HCT116 (cell line): Measurements from ENCODE around the gene DAAM1. TPM values are rescaled to one million over a fixed set of nuclear protein-coding genes. Genes with fewer than 3 reads are reported as not detected.

ENCODE experiments used
- ATAC-seq: fragments of 200-7000 bp; cut with Tn5 transposase; 2 replicates; pipeline ENCODE4 v1.9.1; 2020; ENCODE audit warnings: mild to moderate bottlenecking, moderate library complexity
- BruUV-seq: library from RNA; stranded (reverse); fragments of 400-500 nt; replicated peaks from 2 replicates; lab custom pipeline; 2021; lab: Mats Ljungman, UMichigan
- CTCF ChIA-PET: fragments of 300-600 bp; sonication (Branson Sonifier 250); formaldehyde crosslinking; loops from one replicate; lab custom pipeline; 2021; ENCODE audit warnings: antibody characterized with exemption; lab: Charles Lee
- POLR2A ChIA-PET: fragments of 300-600, 350-600 bp; sonication (Branson Sonifier 250); formaldehyde crosslinking; loops from one replicate; lab custom pipeline; 2021; ENCODE audit warnings: antibody characterized with exemption; lab: Charles Lee
- RAD21 ChIA-PET, 2 experiments: fragments of 300-600 bp; sonication (Branson Sonifier 250); formaldehyde crosslinking; loops; one replicate each; lab custom pipeline; 2023; ENCODE audit warnings: low total read pairs in 2 of 2; ENCODE audit not compliant: uncharacterized antibody in 2 of 2, unreplicated experiment in 2 of 2, low non-redundant PET in 1 of 2; lab: Charles Lee
- DNase-seq: peaks from one replicate; pipeline ENCODE4 v3.0.0-alpha.2; 2010; ENCODE audit warnings: low read depth, low spot score
- H2AFZ ChIP-seq: fragments of 200-600 bp; shearing (Covaris generic), sonication (generic); 2 replicates; pipeline ENCODE4 v1.6.1; 2017; ENCODE audit warnings: low read depth, mixed run types, mixed read lengths, antibody characterized with exemption, low read length; ENCODE audit not compliant: poor library complexity, severe bottlenecking
- H3K27ac ChIP-seq: 2 replicates; pipeline ENCODE4 v1.5.1; 2012; ENCODE audit warnings: low read depth, low read length
- H3K27me3 ChIP-seq: fragments of 200-600 bp; sonication (generic); 2 replicates; pipeline ENCODE4 v1.6.1; 2016; ENCODE audit warnings: mixed run types, low read length, mixed read lengths; ENCODE audit not compliant: insufficient read depth
- H3K36me3 ChIP-seq, 2 experiments: fragments of 200-500 bp in 1 of 2; fragments of 200-600 bp in 1 of 2; sonication (Bioruptor generic) in 1 of 2; sonication (generic) in 1 of 2; 2 replicates each; pipeline versions ENCODE4 v1.5.1 to v1.6.1; 2014 to 2016; ENCODE audit warnings: low read length in 2 of 2, inconsistent platforms in 1 of 2, mixed read lengths in 1 of 2, mixed run types in 1 of 2; ENCODE audit not compliant: insufficient read depth in 2 of 2, control insufficient read depth in 1 of 2
- H3K4me1 ChIP-seq, 2 experiments: fragments of 200-600 bp in 1 of 2; sonication (generic) in 1 of 2; 2 replicates each; pipeline versions ENCODE4 v1.5.1 to v1.6.1; 2012 to 2017; ENCODE audit warnings: low read length in 2 of 2, inconsistent platforms in 1 of 2, mild to moderate bottlenecking in 1 of 2, mixed read lengths in 1 of 2, mixed run types in 1 of 2, moderate library complexity in 1 of 2; ENCODE audit not compliant: insufficient read depth in 2 of 2, control insufficient read depth in 1 of 2
- H3K4me2 ChIP-seq: fragments of 200-600 bp; sonication (generic); 2 replicates; pipeline ENCODE4 v1.6.1; 2017; ENCODE audit warnings: mixed run types, low read length, mixed read lengths
- H3K4me3 ChIP-seq, 2 experiments: fragments of 200-600 bp in 1 of 2; sonication (generic) in 1 of 2; replicated peaks in 1 of 2; 2 replicates each; pipeline ENCODE4 v1.5.1; 2011 to 2016; ENCODE audit warnings: low read length in 2 of 2, control low read depth in 1 of 2, low read depth in 1 of 2, mild to moderate bottlenecking in 1 of 2, mixed read lengths in 1 of 2, mixed run types in 1 of 2
- H3K79me2 ChIP-seq: fragments of 200-600 bp; sonication (generic); 2 replicates; pipeline ENCODE4 v1.6.1; 2017; ENCODE audit warnings: mild to moderate bottlenecking, mixed run types, low read length, moderate library complexity, mixed read lengths; ENCODE audit not compliant: insufficient read depth
- H3K9ac ChIP-seq: fragments of 200-600 bp; sonication (generic); 2 replicates; pipeline ENCODE4 v1.6.1; 2016; ENCODE audit warnings: low read length, mixed read lengths
- H3K9me2 ChIP-seq: fragments of 200-600 bp; sonication (generic), shearing (Covaris generic); 2 replicates; pipeline ENCODE4 v1.6.1; 2017; ENCODE audit warnings: mixed run types, mild to moderate bottlenecking, moderate library complexity; ENCODE audit not compliant: insufficient read depth
- H3K9me3 ChIP-seq, 2 experiments: fragments of 200-500 bp in 1 of 2; fragments of 200-600 bp in 1 of 2; sonication (Bioruptor generic) in 1 of 2; sonication (generic) in 1 of 2; 2 replicates each; pipeline ENCODE4 v1.6.1; 2014 to 2017; ENCODE audit warnings: low read length in 2 of 2, mixed read lengths in 2 of 2, inconsistent platforms in 1 of 2, low read depth in 1 of 2, mild to moderate bottlenecking in 1 of 2, mixed run types in 1 of 2, moderate library complexity in 1 of 2; ENCODE audit not compliant: control insufficient read depth in 1 of 2, insufficient read depth in 1 of 2
- H4K20me1 ChIP-seq: fragments of 200-600 bp; sonication (generic), shearing (Covaris generic); 2 replicates; pipeline ENCODE4 v1.6.1; 2017; ENCODE audit warnings: mixed run types, mild to moderate bottlenecking, moderate library complexity; ENCODE audit not compliant: insufficient read depth
- CBX3 ChIP-seq: IDR thresholded peaks from 2 replicates; pipeline ENCODE4 v1.6.1; 2012; ENCODE audit warnings: low read depth
- EGR1 ChIP-seq: IDR thresholded peaks from 2 replicates; pipeline ENCODE4 v1.6.1; 2012; ENCODE audit warnings: low read depth
- EZH2 ChIP-seq: fragments of 200-600 bp; sonication (generic); IDR thresholded peaks from 2 replicates; pipeline ENCODE4 v1.6.1; 2017; ENCODE audit warnings: antibody characterized with exemption, mixed run types
- FOSL1 ChIP-seq: IDR thresholded peaks from 2 replicates; pipeline ENCODE4 v1.6.1; 2012; ENCODE audit warnings: low read depth
- POLR2A ChIP-seq: IDR thresholded peaks from 2 replicates; pipeline ENCODE4 v1.7.0; 2011; ENCODE audit warnings: borderline replicate concordance; ENCODE audit not compliant: insufficient read depth, insufficient read length; ENCODE audit errors: extremely low read depth
- POLR2AphosphoS5 ChIP-seq: IDR thresholded peaks from 2 replicates; pipeline ENCODE4 v1.6.1; 2011; ENCODE audit warnings: mild to moderate bottlenecking, low read depth, low read length, moderate library complexity
- SIN3A ChIP-seq: IDR thresholded peaks from 2 replicates; pipeline ENCODE4 v1.6.1; 2012; ENCODE audit warnings: low read depth
- SRF ChIP-seq: IDR thresholded peaks from 2 replicates; pipeline ENCODE4 v1.6.1; 2012; ENCODE audit warnings: low read depth
- TCF7L2 ChIP-seq: IDR thresholded peaks from 2 replicates; pipeline ENCODE4 v1.7.0; 2011; ENCODE audit warnings: borderline replicate concordance, inconsistent platforms; ENCODE audit not compliant: insufficient read depth, insufficient read length; ENCODE audit errors: extremely low read depth
- YY1 ChIP-seq: IDR thresholded peaks from 2 replicates; pipeline ENCODE4 v1.6.1; 2011; ENCODE audit warnings: low read length, low read depth, moderate library complexity, mild to moderate bottlenecking; ENCODE audit not compliant: insufficient replicate concordance; ENCODE audit errors: extremely low read depth
- ZBTB33 ChIP-seq: IDR thresholded peaks from 2 replicates; pipeline ENCODE4 v1.6.1; 2011; ENCODE audit warnings: mild to moderate bottlenecking, low read length, moderate library complexity; ENCODE audit not compliant: insufficient replicate concordance; ENCODE audit errors: extremely low read depth
- ZFX ChIP-seq: fragments of 450-650 bp; IDR thresholded peaks from 2 replicates; pipeline ENCODE4 v1.6.1; 2017
- ZNF274 ChIP-seq: fragments of 200-500 bp; sonication (Bioruptor generic); IDR thresholded peaks from 2 replicates; pipeline ENCODE4 v1.6.1; 2014; ENCODE audit warnings: mild to moderate bottlenecking, low read depth, low read length, inconsistent platforms
- intact Hi-C: fragments of 100-400 bp; cut with micrococcal nuclease; formaldehyde crosslinking; loops from 2 replicates; pipeline ENCODE4 v1.10.0; 2022
- total RNA-seq: library from RNA; stranded (reverse); gene quantifications from one replicate; pipeline ENCODE4 v1.2.1, GENCODE V29; 2021; ENCODE audit not compliant: unreplicated experiment
- TF ChIP-seq, protein P1 (sequence below): IDR thresholded peaks from 2 replicates; pipeline ENCODE4 v1.6.1; 2012

Gene DAAM1
- total RNA-seq, 1 experiment from 2014 or later: 10.7 TPM

GRCh38 chr14:59246566-59246965 is 58.1 kb downstream of the DAAM1 start:
- ChIA-PET CTCF (no interaction called here), RAD21 (no interaction called here), POLR2A (no interaction called here)
- intact Hi-C loops: no loop called here
- H3K4me3 ChIP-seq: no peak overlapping the region
- H3K79me2 ChIP-seq: no peaks in the 10 kb centered on the region
- no peaks in the 10 kb centered on the region for H3K9me2 ChIP-seq
- no peak overlapping the region for H3K9ac ChIP-seq
- H3K9me3 ChIP-seq: no peaks in the 10 kb centered on the region
- no peak for DNase-seq
- no peaks in the 10 kb centered on the region for H4K20me1 ChIP-seq
- H3K36me3 ChIP-seq: no peaks in the 10 kb centered on the region
- no peaks in the 10 kb centered on the region; a peak in 1 of 4 replicates for H3K4me1 ChIP-seq
- no peak for ATAC-seq
- no peak overlapping the region for H3K27ac ChIP-seq
- BruUV-seq: no TSS peak
- no peaks in the 10 kb centered on the region for H3K27me3 ChIP-seq
- no peak overlapping the region for H2AFZ ChIP-seq
- TF ChIP-seq YY1: no peak
- TF ChIP-seq POLR2AphosphoS5: no peak
- no peak for TF ChIP-seq POLR2A
- TF ChIP-seq, protein P1, sequence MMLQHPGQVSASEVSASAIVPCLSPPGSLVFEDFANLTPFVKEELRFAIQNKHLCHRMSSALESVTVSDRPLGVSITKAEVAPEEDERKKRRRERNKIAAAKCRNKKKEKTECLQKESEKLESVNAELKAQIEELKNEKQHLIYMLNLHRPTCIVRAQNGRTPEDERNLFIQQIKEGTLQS: no peak
- TF ChIP-seq FOSL1: no peak
- no peak for TF ChIP-seq CBX3
- H3K4me2 ChIP-seq: no peak overlapping the region

- Histone ChIP-seq H3K27ac (no peak overlapping the region), H4K20me1 (no peaks in the 10 kb centered on the region), H3K9me3 (no peaks in the 10 kb centered on the region), H3K4me3 (no peak overlapping the region), H3K27me3 (no peaks in the 10 kb centered on the region), H3K4me2 (no peak overlapping the region), H3K9ac (no peak overlapping the region), H3K9me2 (no peaks in the 10 kb centered on the region), H3K4me1 (no peaks in the 10 kb centered on the region; a peak in 1 of 4 replicates), H2AFZ (no peak overlapping the region), H3K79me2 (no peaks in the 10 kb centered on the region), H3K36me3 (no peaks in the 10 kb centered on the region)
- POLR2A ChIA-PET: no interaction called here
- DNase-seq (no peak), ATAC-seq (no peak)
- CTCF ChIA-PET: no interaction called here
- no TSS peak for BruUV-seq
- RAD21 ChIA-PET: no interaction called here
- intact Hi-C loops: no loop called here
- no peak for TF ChIP-seq CBX3
- TF ChIP-seq ZBTB33: no peak
- TF ChIP-seq, protein P1: no peak
- no peak for TF ChIP-seq EZH2
- no peak for TF ChIP-seq SRF
- TF ChIP-seq TCF7L2: no peak
- no peak for TF ChIP-seq POLR2A
- no peak for TF ChIP-seq ZNF274
- TF ChIP-seq POLR2AphosphoS5: no peak
- no peak for TF ChIP-seq SIN3A
- TF ChIP-seq EGR1: no peak
- no peak for TF ChIP-seq ZFX
Observed at GRCh38 chr14:59247801-59248584, 59.5 kb downstream of the DAAM1 start.
